Caco-2 (cell line): ENCODE measurements around the gene ZNF641. TPM values are rescaled to one million over a fixed set of nuclear protein-coding genes. Genes with fewer than 3 reads are reported as not detected.

Experiments
- Bru-seq: library from RNA; stranded (reverse); fragments of 400-500 nt; gene quantifications from one replicate; lab custom pipeline; 2021; lab: Mats Ljungman, UMichigan
- BruChase-seq, 2 experiments: library from RNA; stranded (reverse); fragments of 400-500 nt; gene quantifications; one replicate each; lab custom pipeline; 2021; lab: Mats Ljungman, UMichigan
- BruUV-seq: library from RNA; stranded (reverse); fragments of 400-500 nt; replicated peaks from 2 replicates; lab custom pipeline; 2021; lab: Mats Ljungman, UMichigan
- CTCF ChIA-PET: fragments of 300-600 bp; sonication (Branson Sonifier 250); formaldehyde crosslinking; loops from one replicate; lab custom pipeline; 2022; ENCODE audit warnings: antibody characterized with exemption; lab: Charles Lee
- POLR2A ChIA-PET: fragments of 300-600 bp; sonication (Branson Sonifier 250); formaldehyde crosslinking; loops from one replicate; lab custom pipeline; 2022; ENCODE audit warnings: antibody characterized with exemption; lab: Charles Lee
- DNase-seq, 2 experiments: peaks; one replicate each; pipeline versions ENCODE4 v3.0.0 to v3.0.0-alpha.2; 2020 to 2022
- H3K27me3 ChIP-seq: replicated peaks from 2 replicates; pipeline ENCODE4 v1.6.0; 2011; ENCODE audit warnings: low read length; ENCODE audit not compliant: control insufficient read depth, insufficient read depth
- H3K36me3 ChIP-seq: 2 replicates; pipeline ENCODE4 v1.5.1; 2011; ENCODE audit warnings: low read length; ENCODE audit not compliant: control insufficient read depth, insufficient read depth
- H3K4me1 ChIP-seq: fragments of 250-450 bp; sonication (Bioruptor Pico); 2 replicates; pipeline ENCODE4 v1.5.1; 2020; ENCODE audit warnings: mild to moderate bottlenecking
- H3K4me3 ChIP-seq: 2 replicates; pipeline ENCODE4 v1.5.1; 2011; ENCODE audit warnings: low read depth, mild to moderate bottlenecking, control low read depth, low read length
- H3K9me3 ChIP-seq: fragments of 250-450 bp; sonication (Bioruptor Pico); 2 replicates; pipeline ENCODE4 v1.5.1; 2020; ENCODE audit warnings: mild to moderate bottlenecking, moderate library complexity
- H3K27ac Mint-ChIP-seq: one replicate; pipeline ENCODE4 v1.8.0; 2022; ENCODE audit warnings: mixed read lengths; ENCODE audit not compliant: unreplicated experiment
- H3K27me3 Mint-ChIP-seq: one replicate; pipeline ENCODE4 v1.8.0; 2022; ENCODE audit warnings: mixed read lengths; ENCODE audit not compliant: insufficient read depth, unreplicated experiment
- H3K36me3 Mint-ChIP-seq: one replicate; pipeline ENCODE4 v1.8.0; 2022; ENCODE audit warnings: mild to moderate bottlenecking, mixed read lengths; ENCODE audit not compliant: insufficient read depth, unreplicated experiment
- H3K4me1 Mint-ChIP-seq: one replicate; pipeline ENCODE4 v1.8.0; 2022; ENCODE audit warnings: low read depth, mixed read lengths; ENCODE audit not compliant: unreplicated experiment
- H3K4me3 Mint-ChIP-seq: one replicate; pipeline ENCODE4 v1.8.0; 2022; ENCODE audit warnings: mild to moderate bottlenecking, moderate library complexity, mixed read lengths; ENCODE audit not compliant: unreplicated experiment
- H3K9me3 Mint-ChIP-seq: one replicate; pipeline ENCODE4 v1.8.0; 2022; ENCODE audit warnings: mixed read lengths; ENCODE audit not compliant: unreplicated experiment
- CTCF ChIP-seq, 2 experiments: fragments of 200-600 bp in 1 of 2; IDR thresholded peaks; 1 replicate in 1 of 2; 2 replicates in 1 of 2; pipeline versions ENCODE4 v1.5.1 to v1.8.0; 2011 to 2022; ENCODE audit warnings: antibody characterized with exemption in 1 of 2, control low read depth in 1 of 2, inconsistent platforms in 1 of 2, low read depth in 1 of 2, low read length in 1 of 2, mild to moderate bottlenecking in 1 of 2, moderate library complexity in 1 of 2; ENCODE audit not compliant: insufficient read depth in 1 of 2, severe bottlenecking in 1 of 2, unreplicated experiment in 1 of 2
- intact Hi-C: fragments of 100-400 bp; cut with micrococcal nuclease; formaldehyde crosslinking; loops from one replicate; pipeline ENCODE4 v1.10.0; 2022; ENCODE audit not compliant: unreplicated experiment
- long read RNA-seq: library from polyadenylated mRNA; stranded (forward); transcript quantifications from one replicate; pipeline ENCODE4 v2.0.0, GENCODE V29; 2022
- total RNA-seq: library from RNA; stranded (reverse); gene quantifications from 2 replicates; pipeline ENCODE4 v1.2.3, GENCODE V29; 2022

The ZNF641 gene
- total RNA-seq = 13.2 and 14.7 TPM in 2 replicates
- percentile 73 among the genes with signal in this experiment for Bru-seq, nascent RNA
- BruChase-seq, experiment 1, labeled RNA remaining after a 2-hour chase = percentile 83 among the genes with signal in this experiment
- BruChase-seq, experiment 2, labeled RNA remaining after a 6-hour chase = percentile 81 among the genes with signal in this experiment
- long read RNA-seq, full-length matches to known transcripts = 6 of 16 reads
- long read RNA-seq, partial matches to known transcripts = 2 of 16 reads
- long read RNA-seq, other reads (novel, unspliced or antisense) = 8 of 16 reads

GRCh38 chr12:48350249-48351021 is at the start of gene ZNF641:
TSS of gene ZNF641 (minus strand) at chr12:48350919. CDS start at chr12:48348090, 2,829 bp downstream.
- H3K4me1 Mint-ChIP-seq = peaks cover 15% of the 10 kb centered on the region
- intact Hi-C loops = loop anchor here (2.0 kb wide), 1 partner anchor 152 kb away; no protein-coding TSS in a partner anchor

GRCh38 chr12:48390026-48390425 is 39.3 kb upstream of the ZNF641 start:
- Mint-ChIP-seq H3K4me1 (no peaks in the 10 kb centered on the region), H3K27me3 (peaks cover 25% of the 10 kb centered on the region), H3K36me3 (no peaks in the 10 kb centered on the region), H3K4me3 (no peak overlapping the region), H3K27ac (no peak overlapping the region), H3K9me3 (peaks cover 10% of the 10 kb centered on the region)
- no peak for DNase-seq
- TF ChIP-seq CTCF (IDR thresholded peaks at IDR 0.05; ENCODE audit: insufficient read depth in 1 of 2, low read depth in 1 of 2, low read length in 1 of 2, severe bottlenecking in 1 of 2, unreplicated experiment in 1 of 2) = no peak
- H3K27me3 ChIP-seq = peaks cover 1% of the 10 kb centered on the region
- H3K36me3 ChIP-seq = no peaks in the 10 kb centered on the region
- H3K4me1 ChIP-seq = no peaks in the 10 kb centered on the region
- H3K4me3 ChIP-seq = no peak overlapping the region
- ChIA-PET CTCF (no interaction called here), POLR2A (no interaction called here)
- H3K9me3 ChIP-seq = peaks cover 4% of the 10 kb centered on the region; the same call in 1 of the 2 replicates
- intact Hi-C loops = loop anchor here (10.0 kb wide), 1 partner anchor 55 kb away; no protein-coding TSS in a partner anchor
- no TSS peak for BruUV-seq

More at GRCh38 chr12:48350249-48351021, at the start of gene ZNF641:
- Histone ChIP-seq H3K36me3 (no peaks in the 10 kb centered on the region), H3K4me3 (peak within 1 kb of the TSS; percentile 94), H3K4me1 (peaks cover 8% of the 10 kb centered on the region; the same call in 1 of the 2 replicates), H3K27me3 (no peaks in the 10 kb centered on the region), H3K9me3 (no peaks in the 10 kb centered on the region)
- H3K27me3 Mint-ChIP-seq = no peaks in the 10 kb centered on the region
- no TSS peak for BruUV-seq
- no peak for TF ChIP-seq CTCF (IDR thresholded peaks at IDR 0.05; ENCODE audit: insufficient read depth in 1 of 2, low read depth in 1 of 2, low read length in 1 of 2, severe bottlenecking in 1 of 2, unreplicated experiment in 1 of 2)
- peak within 1 kb of the TSS; percentile 79 for H3K27ac Mint-ChIP-seq
- peak; percentile 87 to 91 for DNase-seq
- peak within 1 kb of the TSS; percentile 91 for H3K4me3 Mint-ChIP-seq
- no peaks in the 10 kb centered on the region for H3K9me3 Mint-ChIP-seq
- ChIA-PET POLR2A (no interaction called here), CTCF (no interaction called here)
- H3K36me3 Mint-ChIP-seq = peaks cover 2% of the 10 kb centered on the region

GRCh38 chr12:48389409-48389808 is 38.7 kb upstream of the ZNF641 start:
- CTCF ChIA-PET = no interaction called here
- Mint-ChIP-seq H3K27me3 (peaks cover 19% of the 10 kb centered on the region), H3K27ac (no peak overlapping the region), H3K4me3 (no peak overlapping the region), H3K36me3 (no peaks in the 10 kb centered on the region), H3K4me1 (no peaks in the 10 kb centered on the region), H3K9me3 (peaks cover 11% of the 10 kb centered on the region)
- intact Hi-C loops = no loop called here
- POLR2A ChIA-PET = no interaction called here
- Histone ChIP-seq H3K27me3 (peaks cover 1% of the 10 kb centered on the region), H3K4me1 (no peaks in the 10 kb centered on the region), H3K36me3 (no peaks in the 10 kb centered on the region), H3K9me3 (peaks cover 4% of the 10 kb centered on the region; the same call in 1 of the 2 replicates), H3K4me3 (no peak overlapping the region)
- DNase-seq = no peak
- no peak for TF ChIP-seq CTCF (IDR thresholded peaks at IDR 0.05; ENCODE audit: insufficient read depth in 1 of 2, low read depth in 1 of 2, low read length in 1 of 2, severe bottlenecking in 1 of 2, unreplicated experiment in 1 of 2)
- BruUV-seq = no TSS peak
